WTC11 (cell line): ENCODE data around the gene VWA8. TPM values are rescaled to one million over a fixed set of nuclear protein-coding genes. Genes with fewer than 3 reads are reported as not detected.

Source experiments
- ATAC-seq: fragments of 200-7000 bp; cut with Tn5 transposase; 2 replicates; pipeline ENCODE4 v1.10.0; 2021; ENCODE audit warnings: mild to moderate bottlenecking, moderate library complexity
- CTCF ChIA-PET: fragments of 300-600 bp; sonication (Branson Sonifier 250); formaldehyde crosslinking; loops from one replicate; lab custom pipeline; 2021; ENCODE audit warnings: antibody characterized with exemption; lab: Charles Lee
- POLR2A ChIA-PET: fragments of 350-600 bp; sonication (Branson Sonifier 250); formaldehyde crosslinking; loops from one replicate; lab custom pipeline; 2021; ENCODE audit warnings: antibody characterized with exemption; lab: Charles Lee
- DNase-seq: peaks from one replicate; pipeline ENCODE4 v3.0.0; 2021; ENCODE audit warnings: low spot score
- H3K27ac Mint-ChIP-seq: 2 replicates; pipeline ENCODE4 v1.8.0; 2021; ENCODE audit warnings: mixed read lengths
- H3K27me3 Mint-ChIP-seq: 2 replicates; pipeline ENCODE4 v1.8.0; 2021; ENCODE audit warnings: low read depth, mild to moderate bottlenecking, moderate library complexity, mixed read lengths
- H3K36me3 Mint-ChIP-seq: 2 replicates; pipeline ENCODE4 v1.8.0; 2021; ENCODE audit warnings: mixed read lengths
- H3K4me1 Mint-ChIP-seq: 2 replicates; pipeline ENCODE4 v1.8.0; 2022; ENCODE audit warnings: mixed read lengths
- H3K4me3 Mint-ChIP-seq: 2 replicates; pipeline ENCODE4 v1.8.0; 2021; ENCODE audit warnings: mild to moderate bottlenecking, moderate library complexity, mixed read lengths
- H3K9me3 Mint-ChIP-seq: 2 replicates; pipeline ENCODE4 v1.8.0; 2021; ENCODE audit warnings: mixed read lengths
- ATF1 ChIP-seq: sonication (generic); formaldehyde crosslinking; IDR thresholded peaks from 2 replicates; pipeline ENCODE4 v1.8.1; 2023; ENCODE audit warnings: mild to moderate bottlenecking, moderate library complexity, missing genetic modification reagents
- CBFB ChIP-seq: sonication (generic); formaldehyde crosslinking; IDR thresholded peaks from 2 replicates; pipeline ENCODE4 v1.8.1; 2022; ENCODE audit warnings: mild to moderate bottlenecking, low read depth, missing genetic modification reagents
- CREM ChIP-seq: sonication (generic); formaldehyde crosslinking; IDR thresholded peaks from 2 replicates; pipeline ENCODE4 v1.8.1; 2022; ENCODE audit warnings: mild to moderate bottlenecking, missing genetic modification reagents, moderate library complexity
- ESRRA ChIP-seq: sonication (generic); formaldehyde crosslinking; IDR thresholded peaks from 2 replicates; pipeline ENCODE4 v1.8.1; 2022; ENCODE audit warnings: mild to moderate bottlenecking, missing genetic modification reagents, borderline replicate concordance
- FOXK1 ChIP-seq: sonication (generic); formaldehyde crosslinking; IDR thresholded peaks from 2 replicates; pipeline ENCODE4 v1.8.0; 2022; ENCODE audit warnings: mild to moderate bottlenecking, moderate library complexity, missing genetic modification reagents
- IRF2 ChIP-seq: sonication (generic); formaldehyde crosslinking; IDR thresholded peaks from 2 replicates; pipeline ENCODE4 v1.8.0; 2022; ENCODE audit warnings: low read depth, missing genetic modification reagents, borderline replicate concordance
- JUN ChIP-seq: sonication (generic); formaldehyde crosslinking; IDR thresholded peaks from 2 replicates; pipeline ENCODE4 v1.8.0; 2023; ENCODE audit warnings: mild to moderate bottlenecking, missing genetic modification reagents
- MYBL2 ChIP-seq: sonication (generic); formaldehyde crosslinking; IDR thresholded peaks from 2 replicates; pipeline ENCODE4 v1.8.1; 2023; ENCODE audit warnings: mild to moderate bottlenecking, moderate library complexity, missing genetic modification reagents
- NFE2L1 ChIP-seq: sonication (generic); formaldehyde crosslinking; IDR thresholded peaks from 2 replicates; pipeline ENCODE4 v1.8.1; 2023; ENCODE audit warnings: missing genetic modification reagents
- NR2C2 ChIP-seq: sonication (generic); formaldehyde crosslinking; IDR thresholded peaks from 2 replicates; pipeline ENCODE4 v1.8.0; 2022; ENCODE audit warnings: mild to moderate bottlenecking, missing genetic modification reagents
- OVOL2 ChIP-seq: fragments of 250-450 bp; sonication (Bioruptor Pico); IDR thresholded peaks from 2 replicates; pipeline ENCODE4 v1.9.0; 2021; ENCODE audit warnings: mild to moderate bottlenecking, borderline replicate concordance
- PRRX2 ChIP-seq: fragments of 250-450 bp; sonication (Bioruptor Pico); IDR thresholded peaks from 2 replicates; pipeline ENCODE4 v1.8.0; 2021; ENCODE audit warnings: mild to moderate bottlenecking
- TCF7 ChIP-seq: sonication (generic); formaldehyde crosslinking; IDR thresholded peaks from 2 replicates; pipeline ENCODE4 v1.8.0; 2022; ENCODE audit warnings: mild to moderate bottlenecking, low read depth, missing genetic modification reagents, moderate library complexity
- ZNF121 ChIP-seq: sonication (generic); formaldehyde crosslinking; IDR thresholded peaks from 2 replicates; pipeline ENCODE4 v1.8.0; 2023; ENCODE audit warnings: missing genetic modification reagents
- ZNF423 ChIP-seq: fragments of 250-450 bp; sonication (Bioruptor Pico); IDR thresholded peaks from 2 replicates; pipeline ENCODE4 v2.1.2; 2022; ENCODE audit warnings: mild to moderate bottlenecking, moderate library complexity
- ZNF671 ChIP-seq: fragments of 250-450 bp; sonication (Bioruptor Pico); IDR thresholded peaks from 2 replicates; pipeline ENCODE4 v1.8.0; 2021; ENCODE audit warnings: mild to moderate bottlenecking
- total RNA-seq: library from RNA; stranded (reverse); gene quantifications from 3 replicates; pipeline ENCODE4 v1.2.3, GENCODE V29; 2021
- TF ChIP-seq, protein P1 (sequence below): sonication (generic); formaldehyde crosslinking; IDR thresholded peaks from 2 replicates; pipeline ENCODE4 v1.8.1; 2022; ENCODE audit warnings: mild to moderate bottlenecking, moderate library complexity, missing genetic modification reagents
- TF ChIP-seq, protein P2 (sequence below): sonication (generic); formaldehyde crosslinking; IDR thresholded peaks from 2 replicates; pipeline ENCODE4 v1.8.1; 2023; ENCODE audit warnings: mild to moderate bottlenecking, moderate library complexity, missing genetic modification reagents
- TF ChIP-seq, protein P3 (sequence below): sonication (generic); formaldehyde crosslinking; IDR thresholded peaks from 2 replicates; pipeline ENCODE4 v1.8.0; 2022; ENCODE audit warnings: mild to moderate bottlenecking, missing genetic modification reagents
- TF ChIP-seq, protein P4 (sequence below): fragments of 250-450 bp; sonication (Bioruptor Pico); IDR thresholded peaks from 2 replicates; pipeline ENCODE4 v1.9.0; 2021; ENCODE audit warnings: mild to moderate bottlenecking
- TF ChIP-seq, protein P5 (sequence below): sonication (generic); formaldehyde crosslinking; IDR thresholded peaks from 2 replicates; pipeline ENCODE4 v1.8.1; 2023; ENCODE audit warnings: mild to moderate bottlenecking, missing genetic modification reagents, borderline replicate concordance
- TF ChIP-seq, protein P6 (sequence below): sonication (generic); formaldehyde crosslinking; IDR thresholded peaks from 2 replicates; pipeline ENCODE4 v1.8.1; 2022; ENCODE audit warnings: low read depth, missing genetic modification reagents, borderline replicate concordance

Gene VWA8
- total RNA-seq, 1 experiment from 2014 or later = 19.9 TPM

DNA sequence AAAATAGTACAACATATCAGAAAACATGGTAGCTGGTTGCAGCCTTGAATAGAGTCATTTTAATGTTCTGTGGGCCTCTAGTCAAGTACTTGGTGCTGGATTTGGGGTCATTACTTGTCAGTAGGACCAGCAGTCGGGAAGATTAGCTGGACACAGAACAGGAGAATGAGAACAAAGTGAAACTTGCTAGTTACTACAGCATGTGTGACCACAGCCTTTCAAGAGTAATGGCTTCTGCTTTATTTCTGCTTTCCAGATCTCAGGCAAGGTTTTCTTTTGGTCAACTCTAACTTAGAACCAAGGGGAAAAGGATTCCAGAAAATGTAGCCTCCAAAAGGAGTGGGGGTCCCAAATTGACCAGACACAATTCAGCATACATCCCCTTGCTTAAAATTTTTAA is 17.1 kb upstream of the VWA8 start:
- DNase-seq = no peak
- H3K27me3 Mint-ChIP-seq = no peaks in the 10 kb centered on the region
- ChIA-PET CTCF (no interaction called here), POLR2A (no interaction called here)
- ATAC-seq = no peak
- H3K27ac Mint-ChIP-seq = no peak overlapping the region
- H3K4me1 Mint-ChIP-seq = peaks cover 22% of the 10 kb centered on the region
- TF ChIP-seq, protein P1, sequence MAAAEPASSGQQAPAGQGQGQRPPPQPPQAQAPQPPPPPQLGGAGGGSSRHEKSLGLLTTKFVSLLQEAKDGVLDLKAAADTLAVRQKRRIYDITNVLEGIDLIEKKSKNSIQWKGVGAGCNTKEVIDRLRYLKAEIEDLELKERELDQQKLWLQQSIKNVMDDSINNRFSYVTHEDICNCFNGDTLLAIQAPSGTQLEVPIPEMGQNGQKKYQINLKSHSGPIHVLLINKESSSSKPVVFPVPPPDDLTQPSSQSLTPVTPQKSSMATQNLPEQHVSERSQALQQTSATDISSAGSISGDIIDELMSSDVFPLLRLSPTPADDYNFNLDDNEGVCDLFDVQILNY (CRISPR knock-in tag) = no peak
- TF ChIP-seq NR2C2 = no peak
- TF ChIP-seq NFE2L1 = no peak
- TF ChIP-seq MYBL2 (CRISPR knock-in tag) = no peak
- TF ChIP-seq FOXK1 (CRISPR knock-in tag) = no peak
- TF ChIP-seq, protein P2, sequence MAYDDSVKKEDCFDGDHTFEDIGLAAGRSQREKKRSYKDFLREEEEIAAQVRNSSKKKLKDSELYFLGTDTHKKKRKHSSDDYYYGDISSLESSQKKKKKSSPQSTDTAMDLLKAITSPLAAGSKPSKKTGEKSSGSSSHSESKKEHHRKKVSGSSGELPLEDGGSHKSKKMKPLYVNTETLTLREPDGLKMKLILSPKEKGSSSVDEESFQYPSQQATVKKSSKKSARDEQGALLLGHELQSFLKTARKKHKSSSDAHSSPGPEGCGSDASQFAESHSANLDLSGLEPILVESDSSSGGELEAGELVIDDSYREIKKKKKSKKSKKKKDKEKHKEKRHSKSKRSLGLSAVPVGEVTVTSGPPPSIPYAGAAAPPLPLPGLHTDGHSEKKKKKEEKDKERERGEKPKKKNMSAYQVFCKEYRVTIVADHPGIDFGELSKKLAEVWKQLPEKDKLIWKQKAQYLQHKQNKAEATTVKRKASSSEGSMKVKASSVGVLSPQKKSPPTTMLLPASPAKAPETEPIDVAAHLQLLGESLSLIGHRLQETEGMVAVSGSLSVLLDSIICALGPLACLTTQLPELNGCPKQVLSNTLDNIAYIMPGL (CRISPR knock-in tag) = no peak
- no peak for TF ChIP-seq ZNF423 (CRISPR knock-in tag)
- TF ChIP-seq, protein P3, sequence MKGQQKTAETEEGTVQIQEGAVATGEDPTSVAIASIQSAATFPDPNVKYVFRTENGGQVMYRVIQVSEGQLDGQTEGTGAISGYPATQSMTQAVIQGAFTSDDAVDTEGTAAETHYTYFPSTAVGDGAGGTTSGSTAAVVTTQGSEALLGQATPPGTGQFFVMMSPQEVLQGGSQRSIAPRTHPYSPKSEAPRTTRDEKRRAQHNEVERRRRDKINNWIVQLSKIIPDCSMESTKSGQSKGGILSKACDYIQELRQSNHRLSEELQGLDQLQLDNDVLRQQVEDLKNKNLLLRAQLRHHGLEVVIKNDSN = no peak
- TF ChIP-seq CREM (CRISPR knock-in tag) = no peak
- no peak for TF ChIP-seq IRF2
- TF ChIP-seq PRRX2 (CRISPR knock-in tag) = no peak
- H3K9me3 Mint-ChIP-seq = no peaks in the 10 kb centered on the region
- no peak overlapping the region for H3K4me3 Mint-ChIP-seq
- no peaks in the 10 kb centered on the region for H3K36me3 Mint-ChIP-seq

DNA sequence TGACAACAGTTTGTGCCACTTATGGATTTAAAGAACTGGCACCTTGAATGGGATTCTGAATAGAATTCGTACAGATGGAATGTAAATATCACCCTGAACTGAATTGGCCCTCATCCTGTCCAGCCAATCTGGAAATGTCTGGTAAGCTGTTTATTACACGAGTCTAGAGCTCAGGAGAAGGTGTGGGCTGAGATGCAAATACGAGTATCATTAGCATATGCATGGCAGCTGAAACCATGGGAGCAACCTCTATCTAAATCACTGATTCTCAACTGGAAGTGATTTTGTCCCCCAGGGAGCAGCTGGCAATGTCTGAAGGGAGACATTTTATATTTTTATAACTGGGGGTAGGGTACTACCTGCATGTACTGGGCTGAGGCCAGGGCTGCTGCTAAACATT is 15.6 kb upstream of the VWA8 start:
- POLR2A ChIA-PET = no interaction called here
- TF ChIP-seq JUN (CRISPR knock-in tag) = no peak
- TF ChIP-seq OVOL2 (CRISPR knock-in tag) = no peak
- TF ChIP-seq, protein P4, sequence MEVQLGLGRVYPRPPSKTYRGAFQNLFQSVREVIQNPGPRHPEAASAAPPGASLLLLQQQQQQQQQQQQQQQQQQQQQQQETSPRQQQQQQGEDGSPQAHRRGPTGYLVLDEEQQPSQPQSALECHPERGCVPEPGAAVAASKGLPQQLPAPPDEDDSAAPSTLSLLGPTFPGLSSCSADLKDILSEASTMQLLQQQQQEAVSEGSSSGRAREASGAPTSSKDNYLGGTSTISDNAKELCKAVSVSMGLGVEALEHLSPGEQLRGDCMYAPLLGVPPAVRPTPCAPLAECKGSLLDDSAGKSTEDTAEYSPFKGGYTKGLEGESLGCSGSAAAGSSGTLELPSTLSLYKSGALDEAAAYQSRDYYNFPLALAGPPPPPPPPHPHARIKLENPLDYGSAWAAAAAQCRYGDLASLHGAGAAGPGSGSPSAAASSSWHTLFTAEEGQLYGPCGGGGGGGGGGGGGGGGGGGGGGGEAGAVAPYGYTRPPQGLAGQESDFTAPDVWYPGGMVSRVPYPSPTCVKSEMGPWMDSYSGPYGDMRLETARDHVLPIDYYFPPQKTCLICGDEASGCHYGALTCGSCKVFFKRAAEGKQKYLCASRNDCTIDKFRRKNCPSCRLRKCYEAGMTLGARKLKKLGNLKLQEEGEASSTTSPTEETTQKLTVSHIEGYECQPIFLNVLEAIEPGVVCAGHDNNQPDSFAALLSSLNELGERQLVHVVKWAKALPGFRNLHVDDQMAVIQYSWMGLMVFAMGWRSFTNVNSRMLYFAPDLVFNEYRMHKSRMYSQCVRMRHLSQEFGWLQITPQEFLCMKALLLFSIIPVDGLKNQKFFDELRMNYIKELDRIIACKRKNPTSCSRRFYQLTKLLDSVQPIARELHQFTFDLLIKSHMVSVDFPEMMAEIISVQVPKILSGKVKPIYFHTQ = no peak
- TF ChIP-seq, protein P1 (CRISPR knock-in tag) = no peak
- TF ChIP-seq CBFB (CRISPR knock-in tag) = no peak
- no peak for TF ChIP-seq ATF1 (CRISPR knock-in tag)
- TF ChIP-seq ESRRA (CRISPR knock-in tag) = no peak
- no peak for TF ChIP-seq NFE2L1
- TF ChIP-seq CREM (CRISPR knock-in tag) = no peak
- no peak for TF ChIP-seq ZNF121 (CRISPR knock-in tag)
- no peak for TF ChIP-seq TCF7 (CRISPR knock-in tag)
- TF ChIP-seq, protein P5, sequence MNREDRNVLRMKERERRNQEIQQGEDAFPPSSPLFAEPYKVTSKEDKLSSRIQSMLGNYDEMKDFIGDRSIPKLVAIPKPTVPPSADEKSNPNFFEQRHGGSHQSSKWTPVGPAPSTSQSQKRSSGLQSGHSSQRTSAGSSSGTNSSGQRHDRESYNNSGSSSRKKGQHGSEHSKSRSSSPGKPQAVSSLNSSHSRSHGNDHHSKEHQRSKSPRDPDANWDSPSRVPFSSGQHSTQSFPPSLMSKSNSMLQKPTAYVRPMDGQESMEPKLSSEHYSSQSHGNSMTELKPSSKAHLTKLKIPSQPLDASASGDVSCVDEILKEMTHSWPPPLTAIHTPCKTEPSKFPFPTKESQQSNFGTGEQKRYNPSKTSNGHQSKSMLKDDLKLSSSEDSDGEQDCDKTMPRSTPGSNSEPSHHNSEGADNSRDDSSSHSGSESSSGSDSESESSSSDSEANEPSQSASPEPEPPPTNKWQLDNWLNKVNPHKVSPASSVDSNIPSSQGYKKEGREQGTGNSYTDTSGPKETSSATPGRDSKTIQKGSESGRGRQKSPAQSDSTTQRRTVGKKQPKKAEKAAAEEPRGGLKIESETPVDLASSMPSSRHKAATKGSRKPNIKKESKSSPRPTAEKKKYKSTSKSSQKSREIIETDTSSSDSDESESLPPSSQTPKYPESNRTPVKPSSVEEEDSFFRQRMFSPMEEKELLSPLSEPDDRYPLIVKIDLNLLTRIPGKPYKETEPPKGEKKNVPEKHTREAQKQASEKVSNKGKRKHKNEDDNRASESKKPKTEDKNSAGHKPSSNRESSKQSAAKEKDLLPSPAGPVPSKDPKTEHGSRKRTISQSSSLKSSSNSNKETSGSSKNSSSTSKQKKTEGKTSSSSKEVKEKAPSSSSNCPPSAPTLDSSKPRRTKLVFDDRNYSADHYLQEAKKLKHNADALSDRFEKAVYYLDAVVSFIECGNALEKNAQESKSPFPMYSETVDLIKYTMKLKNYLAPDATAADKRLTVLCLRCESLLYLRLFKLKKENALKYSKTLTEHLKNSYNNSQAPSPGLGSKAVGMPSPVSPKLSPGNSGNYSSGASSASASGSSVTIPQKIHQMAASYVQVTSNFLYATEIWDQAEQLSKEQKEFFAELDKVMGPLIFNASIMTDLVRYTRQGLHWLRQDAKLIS (CRISPR knock-in tag) = no peak
- TF ChIP-seq, protein P6, sequence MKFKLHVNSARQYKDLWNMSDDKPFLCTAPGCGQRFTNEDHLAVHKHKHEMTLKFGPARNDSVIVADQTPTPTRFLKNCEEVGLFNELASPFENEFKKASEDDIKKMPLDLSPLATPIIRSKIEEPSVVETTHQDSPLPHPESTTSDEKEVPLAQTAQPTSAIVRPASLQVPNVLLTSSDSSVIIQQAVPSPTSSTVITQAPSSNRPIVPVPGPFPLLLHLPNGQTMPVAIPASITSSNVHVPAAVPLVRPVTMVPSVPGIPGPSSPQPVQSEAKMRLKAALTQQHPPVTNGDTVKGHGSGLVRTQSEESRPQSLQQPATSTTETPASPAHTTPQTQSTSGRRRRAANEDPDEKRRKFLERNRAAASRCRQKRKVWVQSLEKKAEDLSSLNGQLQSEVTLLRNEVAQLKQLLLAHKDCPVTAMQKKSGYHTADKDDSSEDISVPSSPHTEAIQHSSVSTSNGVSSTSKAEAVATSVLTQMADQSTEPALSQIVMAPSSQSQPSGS (CRISPR knock-in tag) = no peak
- TF ChIP-seq IRF2 = no peak
- TF ChIP-seq MYBL2 (CRISPR knock-in tag) = no peak
- no peak for TF ChIP-seq ZNF423 (CRISPR knock-in tag)
- no peak for TF ChIP-seq ZNF671 (CRISPR knock-in tag)

More for the DNA sequence above, 15.6 kb upstream of the VWA8 start:
- peaks cover 26% of the 10 kb centered on the region for H3K4me1 Mint-ChIP-seq
- DNase-seq (no peak), ATAC-seq (peak; percentile 61)
- no peak overlapping the region for H3K4me3 Mint-ChIP-seq
- no peaks in the 10 kb centered on the region for H3K27me3 Mint-ChIP-seq
- peak overlapping the region; percentile 40 for H3K27ac Mint-ChIP-seq
- H3K36me3 Mint-ChIP-seq = no peaks in the 10 kb centered on the region
- CTCF ChIA-PET = interaction anchor here (0.5 kb wide), 1 partner anchor 12 kb away, joined by 3 read pairs; no protein-coding TSS in a partner anchor
- no peaks in the 10 kb centered on the region for H3K9me3 Mint-ChIP-seq
